HEK293 (cell line): ENCODE measurements around the gene CBX8.

Experiments
- CTCF ChIA-PET: fragments of 350-600 bp; formaldehyde crosslinking; extraction: SDS; loops from one replicate; lab custom pipeline; 2021; ENCODE audit warnings: antibody characterized with exemption; lab: Yijun Ruan, JAX
- POLR2A ChIA-PET: fragments of 300-600 bp; formaldehyde crosslinking; extraction: SDS; loops from one replicate; lab custom pipeline; 2020; ENCODE audit warnings: antibody characterized with exemption, inconsistent platforms; lab: Yijun Ruan, JAX
- H3K27ac ChIP-seq: fragments of 200-500 bp; sonication (Bioruptor generic); 2 replicates; pipeline ENCODE4 v1.5.1; 2014; ENCODE audit warnings: low read depth, low read length, control low read depth, inconsistent platforms; ENCODE audit errors: extremely low read depth
- H3K36me3 ChIP-seq, 2 experiments: fragments of 200-500 bp in 1 of 2; sonication (Bioruptor generic) in 1 of 2; 1 replicate in 1 of 2; 2 replicates in 1 of 2; pipeline ENCODE4 v1.5.1; 2014 to 2017; ENCODE audit warnings: inconsistent platforms in 2 of 2, low read length in 2 of 2; ENCODE audit not compliant: control insufficient read depth in 2 of 2, insufficient read depth in 1 of 2
- H3K4me1 ChIP-seq: fragments of 200-500 bp; sonication (Bioruptor generic); 2 replicates; pipeline ENCODE4 v1.5.1; 2014; ENCODE audit warnings: mild to moderate bottlenecking, low read length, inconsistent platforms; ENCODE audit not compliant: control insufficient read depth, insufficient read depth
- H3K4me3 ChIP-seq: 2 replicates; pipeline ENCODE4 v1.5.1; 2011; ENCODE audit warnings: low read depth, mild to moderate bottlenecking, control low read depth, low read length, moderate library complexity
- H3K9me3 ChIP-seq: fragments of 200-500 bp; sonication (Bioruptor generic); 2 replicates; pipeline ENCODE4 v1.5.1; 2014; ENCODE audit warnings: low read depth, low read length, inconsistent platforms; ENCODE audit not compliant: control insufficient read depth, insufficient read depth
- HIC1 ChIP-seq: fragments of 450-650 bp; formaldehyde crosslinking; IDR thresholded peaks from 2 replicates; pipeline ENCODE4 v1.5.1; 2016; ENCODE audit warnings: missing biosample characterization, missing genetic modification characterization
- IKZF3 ChIP-seq: fragments of 450-650 bp; IDR thresholded peaks from 2 replicates; pipeline ENCODE4 v1.5.0; 2018; ENCODE audit warnings: missing biosample characterization, mild to moderate bottlenecking, missing genetic modification characterization, moderate library complexity
- KLF7 ChIP-seq: fragments of 450-650 bp; formaldehyde crosslinking; IDR thresholded peaks from 2 replicates; pipeline ENCODE4 v1.5.1; 2016; ENCODE audit warnings: missing biosample characterization, missing genetic modification characterization, borderline replicate concordance
- RBAK ChIP-seq: fragments of 450-650 bp; formaldehyde crosslinking; IDR thresholded peaks from 2 replicates; pipeline ENCODE4 v1.5.1; 2016; ENCODE audit warnings: missing biosample characterization, missing genetic modification characterization
- SP7 ChIP-seq: fragments of 450-650 bp; formaldehyde crosslinking; IDR thresholded peaks from 2 replicates; pipeline ENCODE4 v1.5.1; 2016; ENCODE audit warnings: missing biosample characterization, missing genetic modification characterization
- ZBTB49 ChIP-seq: fragments of 450-650 bp; formaldehyde crosslinking; IDR thresholded peaks from 2 replicates; pipeline ENCODE4 v1.5.1; 2016; ENCODE audit warnings: missing biosample characterization, missing genetic modification characterization, low read depth
- ZBTB8A ChIP-seq: fragments of 450-650 bp; formaldehyde crosslinking; IDR thresholded peaks from 2 replicates; pipeline ENCODE4 v1.5.1; 2016; ENCODE audit warnings: missing biosample characterization, missing genetic modification characterization
- TF ChIP-seq, protein P1 (sequence below): fragments of 450-650 bp; formaldehyde crosslinking; IDR thresholded peaks from 2 replicates; pipeline ENCODE4 v1.5.1; 2017; ENCODE audit warnings: missing biosample characterization, missing genetic modification characterization
- TF ChIP-seq, protein P2 (sequence below): fragments of 450-650 bp; formaldehyde crosslinking; IDR thresholded peaks from 2 replicates; pipeline ENCODE4 v1.5.1; 2016; ENCODE audit warnings: missing biosample characterization, missing genetic modification characterization
- TF ChIP-seq, protein P3 (sequence below): fragments of 450-650 bp; formaldehyde crosslinking; IDR thresholded peaks from 2 replicates; pipeline ENCODE4 v1.5.1; 2016; ENCODE audit warnings: missing biosample characterization, missing genetic modification characterization
- TF ChIP-seq, protein P4 (sequence below): sonication (generic); formaldehyde crosslinking; IDR thresholded peaks from 2 replicates; pipeline ENCODE4 v1.8.1; 2022; ENCODE audit warnings: mild to moderate bottlenecking, moderate library complexity, missing genetic modification reagents

Gene CBX8

GRCh38 chr17:79815836-79816461 lies 19.1 kb upstream of the CBX8 start (continued):
- TF ChIP-seq, protein P1, sequence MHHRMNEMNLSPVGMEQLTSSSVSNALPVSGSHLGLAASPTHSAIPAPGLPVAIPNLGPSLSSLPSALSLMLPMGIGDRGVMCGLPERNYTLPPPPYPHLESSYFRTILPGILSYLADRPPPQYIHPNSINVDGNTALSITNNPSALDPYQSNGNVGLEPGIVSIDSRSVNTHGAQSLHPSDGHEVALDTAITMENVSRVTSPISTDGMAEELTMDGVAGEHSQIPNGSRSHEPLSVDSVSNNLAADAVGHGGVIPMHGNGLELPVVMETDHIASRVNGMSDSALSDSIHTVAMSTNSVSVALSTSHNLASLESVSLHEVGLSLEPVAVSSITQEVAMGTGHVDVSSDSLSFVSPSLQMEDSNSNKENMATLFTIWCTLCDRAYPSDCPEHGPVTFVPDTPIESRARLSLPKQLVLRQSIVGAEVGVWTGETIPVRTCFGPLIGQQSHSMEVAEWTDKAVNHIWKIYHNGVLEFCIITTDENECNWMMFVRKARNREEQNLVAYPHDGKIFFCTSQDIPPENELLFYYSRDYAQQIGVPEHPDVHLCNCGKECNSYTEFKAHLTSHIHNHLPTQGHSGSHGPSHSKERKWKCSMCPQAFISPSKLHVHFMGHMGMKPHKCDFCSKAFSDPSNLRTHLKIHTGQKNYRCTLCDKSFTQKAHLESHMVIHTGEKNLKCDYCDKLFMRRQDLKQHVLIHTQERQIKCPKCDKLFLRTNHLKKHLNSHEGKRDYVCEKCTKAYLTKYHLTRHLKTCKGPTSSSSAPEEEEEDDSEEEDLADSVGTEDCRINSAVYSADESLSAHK (tag by site-specific recombination), result no peak
- no peak for TF ChIP-seq SP7

GRCh38 chr17:79814974-79815835 lies 18.3 kb upstream of the CBX8 start:
- Histone ChIP-seq H3K27ac (no peak overlapping the region), H3K9me3 (no peaks in the 10 kb centered on the region), H3K4me1 (peaks cover 17% of the 10 kb centered on the region), H3K36me3 (no peaks in the 10 kb centered on the region), H3K4me3 (no peak overlapping the region)
- TF ChIP-seq, protein P2, sequence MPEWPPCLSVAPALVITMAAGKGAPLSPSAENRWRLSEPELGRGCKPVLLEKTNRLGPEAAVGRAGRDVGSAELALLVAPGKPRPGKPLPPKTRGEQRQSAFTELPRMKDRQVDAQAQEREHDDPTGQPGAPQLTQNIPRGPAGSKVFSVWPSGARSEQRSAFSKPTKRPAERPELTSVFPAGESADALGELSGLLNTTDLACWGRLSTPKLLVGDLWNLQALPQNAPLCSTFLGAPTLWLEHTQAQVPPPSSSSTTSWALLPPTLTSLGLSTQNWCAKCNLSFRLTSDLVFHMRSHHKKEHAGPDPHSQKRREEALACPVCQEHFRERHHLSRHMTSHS (tag by site-specific recombination), result no peak
- TF ChIP-seq HIC1, result 0 out of 2 replicates have a peak, but pooled peaks have one; percentile 39
- ChIA-PET POLR2A (interaction anchor here (0.9 to 5.4 kb wide), 3 partner anchors 17 to 25 kb away, joined by 3 to 61 read pairs (median 13); partner anchors contain the start of genes CBX4 and CBX8), CTCF (no interaction called here)

DNA sequence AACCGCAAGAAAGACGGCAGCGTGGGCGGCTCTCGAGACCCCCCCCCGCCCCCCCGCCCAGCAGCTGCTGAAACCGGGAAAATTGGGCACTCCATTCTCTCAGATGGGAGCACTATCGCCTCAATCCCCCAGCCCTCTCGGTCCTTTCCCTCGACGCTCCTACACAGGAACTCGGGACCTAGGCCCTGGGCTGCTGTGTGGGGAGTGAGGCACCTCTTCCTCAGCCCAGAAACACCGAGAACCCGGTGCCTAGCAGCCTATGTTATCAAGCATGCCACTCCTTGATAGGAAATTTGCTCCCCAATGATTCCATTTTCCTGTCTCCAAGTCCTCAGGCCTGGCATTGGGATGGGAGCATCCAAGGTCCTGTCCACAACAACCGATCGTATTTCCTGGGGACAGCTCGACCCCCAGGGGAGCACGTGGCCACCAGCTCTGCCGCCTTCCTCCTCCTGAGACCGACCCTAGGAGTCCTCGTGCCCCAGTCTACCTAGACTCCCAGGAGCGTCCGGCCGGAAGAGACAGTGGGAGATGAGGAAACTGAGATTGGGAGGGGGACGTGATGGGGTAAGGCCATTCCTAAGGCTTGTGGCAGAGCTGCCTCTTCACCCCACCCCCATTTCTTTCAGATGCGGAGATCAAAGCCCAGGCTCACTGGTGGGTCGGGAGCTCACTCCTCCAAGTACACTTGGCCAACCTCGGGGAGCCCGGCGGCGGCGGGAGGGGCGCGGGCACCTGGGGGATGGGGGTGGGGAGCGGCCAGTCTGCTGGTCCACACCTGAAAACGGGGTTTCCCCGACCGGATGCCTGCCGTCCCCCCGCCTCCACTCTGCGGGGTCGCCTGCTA lies 17.5 kb upstream of the CBX8 start:
- Histone ChIP-seq H3K9me3 (no peaks in the 10 kb centered on the region), H3K4me3 (no peak overlapping the region), H3K36me3 (no peaks in the 10 kb centered on the region), H3K27ac (no peak overlapping the region; the same call in 1 of the 2 replicates), H3K4me1 (peaks cover 17% of the 10 kb centered on the region)
- ChIA-PET POLR2A (interaction anchor here (0.6 to 5.4 kb wide), 6 partner anchors 10 to 663 kb away, joined by 3 to 61 read pairs (median 3); partner anchors contain the start of genes CBX4 and CBX8), CTCF (interaction anchor here (0.9 kb wide), 1 partner anchor 16 kb away, joined by 3 read pairs; no protein-coding TSS in a partner anchor)
- no peak for TF ChIP-seq RBAK (tag by site-specific recombination)
- TF ChIP-seq, protein P3, sequence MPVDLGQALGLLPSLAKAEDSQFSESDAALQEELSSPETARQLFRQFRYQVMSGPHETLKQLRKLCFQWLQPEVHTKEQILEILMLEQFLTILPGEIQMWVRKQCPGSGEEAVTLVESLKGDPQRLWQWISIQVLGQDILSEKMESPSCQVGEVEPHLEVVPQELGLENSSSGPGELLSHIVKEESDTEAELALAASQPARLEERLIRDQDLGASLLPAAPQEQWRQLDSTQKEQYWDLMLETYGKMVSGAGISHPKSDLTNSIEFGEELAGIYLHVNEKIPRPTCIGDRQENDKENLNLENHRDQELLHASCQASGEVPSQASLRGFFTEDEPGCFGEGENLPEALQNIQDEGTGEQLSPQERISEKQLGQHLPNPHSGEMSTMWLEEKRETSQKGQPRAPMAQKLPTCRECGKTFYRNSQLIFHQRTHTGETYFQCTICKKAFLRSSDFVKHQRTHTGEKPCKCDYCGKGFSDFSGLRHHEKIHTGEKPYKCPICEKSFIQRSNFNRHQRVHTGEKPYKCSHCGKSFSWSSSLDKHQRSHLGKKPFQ (tag by site-specific recombination), result no peak
- TF ChIP-seq KLF7 (tag by site-specific recombination), result no peak
- no peak for TF ChIP-seq HIC1
- TF ChIP-seq IKZF3 (tag by site-specific recombination), result peak; percentile 69
- TF ChIP-seq, protein P4, sequence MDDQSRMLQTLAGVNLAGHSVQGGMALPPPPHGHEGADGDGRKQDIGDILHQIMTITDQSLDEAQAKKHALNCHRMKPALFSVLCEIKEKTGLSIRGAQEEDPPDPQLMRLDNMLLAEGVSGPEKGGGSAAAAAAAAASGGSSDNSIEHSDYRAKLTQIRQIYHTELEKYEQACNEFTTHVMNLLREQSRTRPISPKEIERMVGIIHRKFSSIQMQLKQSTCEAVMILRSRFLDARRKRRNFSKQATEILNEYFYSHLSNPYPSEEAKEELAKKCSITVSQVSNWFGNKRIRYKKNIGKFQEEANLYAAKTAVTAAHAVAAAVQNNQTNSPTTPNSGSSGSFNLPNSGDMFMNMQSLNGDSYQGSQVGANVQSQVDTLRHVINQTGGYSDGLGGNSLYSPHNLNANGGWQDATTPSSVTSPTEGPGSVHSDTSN (CRISPR knock-in tag), result no peak
- 0 out of 2 replicates have a peak, but pooled peaks have one; percentile 20 for TF ChIP-seq ZBTB8A (tag by site-specific recombination)
- TF ChIP-seq ZBTB49 (tag by site-specific recombination), result no peak
